ENCODE results near the gene SHC1.

GRCh38 chr1:154937085-154937987 lies 33.2 kb downstream of the SHC1 start:
- TF ChIP-seq CTCF (IDR thresholded peaks at IDR 0.05) (no peak), PREB (CRISPR knock-in tag; IDR thresholded peaks at IDR 0.05; ENCODE audit: borderline replicate concordance) (no peak), IRF1 (CRISPR knock-in tag; IDR thresholded peaks at IDR 0.05) (no peak), ZNF317 (CRISPR knock-in tag; IDR thresholded peaks at IDR 0.05; ENCODE audit: borderline replicate concordance, low read depth) (no peak), USF2 (CRISPR knock-in tag; IDR thresholded peaks at IDR 0.05) (no peak), CREB1 (CRISPR knock-in tag; IDR thresholded peaks at IDR 0.05) (no peak), ZNF138 (CRISPR knock-in tag; conservative IDR thresholded peaks at IDR 0.05) (no peak), MYBL2 (CRISPR knock-in tag; IDR thresholded peaks at IDR 0.05) (no peak), CDX4 (CRISPR knock-in tag; IDR thresholded peaks at IDR 0.05; ENCODE audit: borderline replicate concordance) (no peak), SP1 (CRISPR knock-in tag; conservative IDR thresholded peaks at IDR 0.05) (no peak; the same call in 1 of the 2 replicates), JUN (CRISPR knock-in tag; IDR thresholded peaks at IDR 0.05) (no peak), ELF4 (CRISPR knock-in tag; IDR thresholded peaks at IDR 0.05; ENCODE audit: low read depth) (no peak), TP53 (CRISPR knock-in tag; IDR thresholded peaks at IDR 0.05) (no peak)
- TF ChIP-seq, protein P1, sequence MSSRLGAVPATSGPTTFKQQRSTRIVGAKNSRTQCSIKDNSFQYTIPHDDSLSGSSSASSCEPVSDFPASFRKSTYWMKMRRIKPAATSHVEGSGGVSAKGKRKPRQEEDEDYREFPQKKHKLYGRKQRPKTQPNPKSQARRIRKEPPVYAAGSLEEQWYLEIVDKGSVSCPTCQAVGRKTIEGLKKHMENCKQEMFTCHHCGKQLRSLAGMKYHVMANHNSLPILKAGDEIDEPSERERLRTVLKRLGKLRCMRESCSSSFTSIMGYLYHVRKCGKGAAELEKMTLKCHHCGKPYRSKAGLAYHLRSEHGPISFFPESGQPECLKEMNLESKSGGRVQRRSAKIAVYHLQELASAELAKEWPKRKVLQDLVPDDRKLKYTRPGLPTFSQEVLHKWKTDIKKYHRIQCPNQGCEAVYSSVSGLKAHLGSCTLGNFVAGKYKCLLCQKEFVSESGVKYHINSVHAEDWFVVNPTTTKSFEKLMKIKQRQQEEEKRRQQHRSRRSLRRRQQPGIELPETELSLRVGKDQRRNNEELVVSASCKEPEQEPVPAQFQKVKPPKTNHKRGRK (CRISPR knock-in tag; IDR thresholded peaks at IDR 0.05; ENCODE audit: borderline replicate concordance): no peak
